ENCODE results near the gene MACROD2. TPM values are rescaled to one million over a fixed set of nuclear protein-coding genes. Genes with fewer than 3 reads are reported as not detected.

The MACROD2 gene
- total RNA-seq, 1 donor from 2014 or later, result 1.6 TPM

DNA sequence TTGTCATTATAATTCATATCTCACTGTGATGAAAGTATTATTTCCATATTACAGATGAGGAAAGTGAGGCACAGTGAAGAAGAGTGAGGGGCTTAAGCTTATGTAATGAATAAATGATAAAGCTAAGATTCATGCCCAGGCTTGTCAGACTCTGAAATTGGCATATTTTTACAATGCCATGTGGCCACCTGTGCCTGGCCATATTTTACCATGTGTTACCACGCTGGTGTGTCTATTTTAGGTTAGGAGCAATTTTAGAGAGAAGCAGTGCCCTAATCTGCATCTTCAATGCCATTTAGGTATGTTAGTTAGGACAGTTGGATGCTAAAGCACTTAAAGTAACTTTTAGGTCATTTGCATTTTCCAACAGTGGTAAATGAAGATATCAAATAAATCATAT is 530.1 kb downstream of the MACROD2 start:
- Histone ChIP-seq H3K27me3 (ENCODE audit: control insufficient read depth, insufficient read depth, low read length) (no peaks in the 10 kb centered on the region), H3K4me3 (ENCODE audit: low read depth, low read length) (no peak overlapping the region), H3K36me3 (ENCODE audit: control insufficient read depth, insufficient read depth, low read length) (no peaks in the 10 kb centered on the region)
- FAIRE-seq (no peak), DNase-seq (ENCODE audit: low read depth) (no peak)
- no peak for TF ChIP-seq CTCF (IDR thresholded peaks at IDR 0.05; ENCODE audit: insufficient read depth, low read length, severe bottlenecking)

DNA sequence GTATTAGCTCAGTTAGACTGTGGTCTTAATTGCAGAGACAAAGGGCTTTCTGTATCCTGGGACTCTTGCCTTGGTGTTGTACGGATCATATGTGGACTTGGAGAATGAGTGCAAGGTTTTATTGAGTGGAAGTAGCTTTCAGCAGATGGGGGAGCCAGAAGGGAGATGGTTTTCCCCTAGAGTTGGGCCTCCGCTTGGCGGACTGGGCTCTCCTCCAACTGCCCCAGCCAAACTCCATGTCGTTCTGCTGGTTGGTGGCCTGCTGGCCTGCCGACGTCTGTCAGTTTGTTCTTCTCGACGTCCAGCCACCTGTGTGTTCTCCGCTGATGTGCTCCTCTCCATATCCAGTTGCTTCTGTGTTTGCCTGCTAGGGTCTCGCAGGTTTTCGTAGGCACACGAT is 531.6 kb downstream of the MACROD2 start:
- H3K4me3 ChIP-seq (ENCODE audit: low read depth, low read length), result no peak overlapping the region
- FAIRE-seq (no peak), DNase-seq (ENCODE audit: low read depth) (no peak)
- H3K27me3 ChIP-seq (ENCODE audit: control insufficient read depth, insufficient read depth, low read length), result no peaks in the 10 kb centered on the region
- no peak for TF ChIP-seq CTCF (IDR thresholded peaks at IDR 0.05; ENCODE audit: insufficient read depth, low read length, severe bottlenecking)
- no peaks in the 10 kb centered on the region for H3K36me3 ChIP-seq (ENCODE audit: control insufficient read depth, insufficient read depth, low read length)

DNA sequence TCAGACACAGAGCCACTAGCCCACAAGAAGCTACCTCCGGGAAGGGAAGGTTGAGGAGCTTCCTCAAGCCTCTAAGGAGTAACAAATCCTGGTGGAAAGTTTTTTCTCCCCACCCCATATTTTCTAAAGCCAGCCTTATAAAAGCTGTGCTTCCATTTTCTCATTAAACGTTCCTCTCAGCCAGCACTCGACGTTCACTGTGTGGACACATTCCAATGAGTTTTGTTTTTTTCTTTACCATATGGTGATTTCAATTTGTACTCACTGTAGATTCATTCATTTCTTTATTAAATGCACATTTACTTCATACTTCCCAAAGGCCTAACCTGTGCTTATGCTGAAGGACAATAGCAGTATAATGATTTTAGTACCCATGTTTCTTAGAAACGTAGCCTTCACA is 536.5 kb downstream of the MACROD2 start:
- FAIRE-seq (no peak), DNase-seq (ENCODE audit: low read depth) (no peak)
- no peaks in the 10 kb centered on the region for H3K27me3 ChIP-seq (ENCODE audit: control insufficient read depth, insufficient read depth, low read length)
- no peak overlapping the region for H3K4me3 ChIP-seq (ENCODE audit: low read depth, low read length)
- no peak for TF ChIP-seq CTCF (IDR thresholded peaks at IDR 0.05; ENCODE audit: insufficient read depth, low read length, severe bottlenecking)
- H3K36me3 ChIP-seq (ENCODE audit: control insufficient read depth, insufficient read depth, low read length), result no peaks in the 10 kb centered on the region

DNA sequence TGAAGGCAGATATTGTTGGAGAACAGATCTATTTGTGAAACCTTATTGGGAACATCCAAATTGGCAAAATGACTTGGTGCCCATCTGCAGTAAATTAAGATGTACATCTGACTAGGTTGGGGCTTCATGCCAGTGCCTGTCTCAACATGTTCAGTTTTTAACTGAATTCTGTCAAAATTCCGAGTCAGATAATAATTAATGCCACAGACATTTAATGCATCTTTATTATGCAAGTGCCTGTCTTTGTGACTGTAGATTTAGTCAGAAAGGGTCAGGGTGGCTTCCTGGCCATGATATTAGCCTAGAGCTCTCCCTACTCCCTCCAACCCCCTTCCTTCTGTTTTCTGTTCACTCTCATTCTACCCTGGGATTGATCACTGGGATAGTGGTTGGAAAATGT is 541.4 kb downstream of the MACROD2 start:
- no peak overlapping the region for H3K4me3 ChIP-seq (ENCODE audit: low read depth, low read length)
- no peaks in the 10 kb centered on the region for H3K36me3 ChIP-seq (ENCODE audit: control insufficient read depth, insufficient read depth, low read length)
- TF ChIP-seq CTCF (IDR thresholded peaks at IDR 0.05; ENCODE audit: insufficient read depth, low read length, severe bottlenecking), result no peak
- no peaks in the 10 kb centered on the region for H3K27me3 ChIP-seq (ENCODE audit: control insufficient read depth, insufficient read depth, low read length)
- FAIRE-seq, result no peak
- peak; percentile 80 for DNase-seq (ENCODE audit: low read depth)

DNA sequence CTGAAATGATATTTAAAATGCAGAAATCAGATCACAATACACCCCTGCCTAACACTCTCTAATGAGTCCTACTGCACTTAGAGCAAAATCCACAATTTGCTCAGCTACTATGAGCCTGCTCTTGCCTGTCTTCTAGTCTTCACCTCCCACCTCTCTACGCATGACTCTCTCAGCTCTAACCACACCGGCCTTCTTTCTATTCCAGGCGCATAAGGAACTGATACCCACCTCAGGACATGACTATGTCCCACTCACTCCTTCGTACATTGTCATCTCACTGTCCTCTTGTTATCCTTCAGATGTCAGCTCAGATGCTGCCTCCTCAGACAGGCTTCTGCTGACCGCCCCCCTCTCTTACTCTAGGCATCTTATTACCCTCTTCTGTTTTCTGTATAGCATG is 543.1 kb downstream of the MACROD2 start:
- Histone ChIP-seq H3K36me3 (ENCODE audit: control insufficient read depth, insufficient read depth, low read length) (no peaks in the 10 kb centered on the region), H3K27me3 (ENCODE audit: control insufficient read depth, insufficient read depth, low read length) (no peaks in the 10 kb centered on the region), H3K4me3 (ENCODE audit: low read depth, low read length) (no peak overlapping the region)
- no peak for TF ChIP-seq CTCF (IDR thresholded peaks at IDR 0.05; ENCODE audit: insufficient read depth, low read length, severe bottlenecking)
- DNase-seq (ENCODE audit: low read depth) (no peak), FAIRE-seq (no peak)

GRCh38 chr20:14543040-14543439 is 547.7 kb downstream of the MACROD2 start:
- Histone ChIP-seq H3K4me3 (ENCODE audit: low read depth, low read length) (no peak overlapping the region), H3K27me3 (ENCODE audit: control insufficient read depth, insufficient read depth, low read length) (no peaks in the 10 kb centered on the region), H3K36me3 (ENCODE audit: control insufficient read depth, insufficient read depth, low read length) (no peaks in the 10 kb centered on the region)
- DNase-seq (ENCODE audit: low read depth), result peak; percentile 51
- no peak for FAIRE-seq
- no peak for TF ChIP-seq CTCF (IDR thresholded peaks at IDR 0.05; ENCODE audit: insufficient read depth, low read length, severe bottlenecking)

Measured in bronchial epithelial cell (primary cell).